Breast epithelium (tissue), 4 donors: ENCODE results near the gene FOLR2. TPM values are rescaled to one million over a fixed set of nuclear protein-coding genes. Genes with fewer than 3 reads are reported as not detected.

Source experiments
- DNase-seq, 2 donors: peaks; one replicate each; pipeline ENCODE4 v3.0.0-alpha.2; 2019; ENCODE audit warnings: low spot score in 2 of 2
- H3K27ac ChIP-seq, 2 donors: fragments of 200-600 bp; sonication (generic) in 1 of 2; one replicate each; pipeline ENCODE4 v1.5.1; 2016 to 2019; ENCODE audit warnings: mild to moderate bottlenecking in 1 of 2
- H3K27me3 ChIP-seq, 2 donors: fragments of 200-600 bp; sonication (generic) in 1 of 2; one replicate each; pipeline versions ENCODE4 v1.5.1 to v1.6.0; 2017 to 2019; ENCODE audit warnings: control low read depth in 1 of 2, mild to moderate bottlenecking in 1 of 2
- H3K36me3 ChIP-seq: fragments of 200-600 bp; one replicate; pipeline ENCODE4 v1.5.1; 2019
- H3K4me1 ChIP-seq, 2 donors: fragments of 200-600 bp; sonication (generic); one replicate each; pipeline ENCODE4 v1.5.1; 2016 to 2019; ENCODE audit warnings: control low read depth in 1 of 2
- H3K4me3 ChIP-seq, 3 donors: fragments of 200-600 bp; sonication (generic); 1 replicate in 2 of 3; 2 replicates in 1 of 3; pipeline ENCODE4 v1.5.1; 2016 to 2019; ENCODE audit warnings: mild to moderate bottlenecking in 3 of 3, moderate library complexity in 2 of 3
- H3K9me3 ChIP-seq, 2 donors: fragments of 200-600 bp; sonication (generic) in 1 of 2; one replicate each; pipeline ENCODE4 v1.5.1; 2016 to 2019; ENCODE audit warnings: control low read depth in 1 of 2
- CTCF ChIP-seq, 3 donors: fragments of 450-650 bp; IDR thresholded peaks; one replicate each; pipeline ENCODE4 v1.5.1; 2016 to 2017; ENCODE audit warnings: antibody characterized with exemption in 3 of 3, mild to moderate bottlenecking in 3 of 3, moderate library complexity in 3 of 3
- POLR2A ChIP-seq: fragments of 450-650 bp; IDR thresholded peaks from one replicate; pipeline ENCODE4 v1.6.1; 2016; ENCODE audit warnings: antibody characterized with exemption, mild to moderate bottlenecking, moderate library complexity
- POLR2AphosphoS5 ChIP-seq, 3 donors: sonication (generic); formaldehyde crosslinking; IDR thresholded peaks; one replicate each; pipeline ENCODE4 v1.6.1; 2017; ENCODE audit warnings: antibody characterized with exemption in 3 of 3
- intact Hi-C: fragments of 100-400 bp; cut with DNase I; formaldehyde crosslinking; loops from one replicate; pipeline ENCODE4 v1.15.1; 2023; ENCODE audit warnings: low total_unique reads
- total RNA-seq, 3 donors: library from RNA; depleted of rRNA; stranded (reverse); fragments of >200 nt; gene quantifications; one replicate each; pipeline ENCODE4 v1.1.0, GENCODE V29; 2016

FOLR2 gene
- total RNA-seq, 3 donors from 2014 or later, result 5.2 to 143 (median 16.7) TPM

DNA sequence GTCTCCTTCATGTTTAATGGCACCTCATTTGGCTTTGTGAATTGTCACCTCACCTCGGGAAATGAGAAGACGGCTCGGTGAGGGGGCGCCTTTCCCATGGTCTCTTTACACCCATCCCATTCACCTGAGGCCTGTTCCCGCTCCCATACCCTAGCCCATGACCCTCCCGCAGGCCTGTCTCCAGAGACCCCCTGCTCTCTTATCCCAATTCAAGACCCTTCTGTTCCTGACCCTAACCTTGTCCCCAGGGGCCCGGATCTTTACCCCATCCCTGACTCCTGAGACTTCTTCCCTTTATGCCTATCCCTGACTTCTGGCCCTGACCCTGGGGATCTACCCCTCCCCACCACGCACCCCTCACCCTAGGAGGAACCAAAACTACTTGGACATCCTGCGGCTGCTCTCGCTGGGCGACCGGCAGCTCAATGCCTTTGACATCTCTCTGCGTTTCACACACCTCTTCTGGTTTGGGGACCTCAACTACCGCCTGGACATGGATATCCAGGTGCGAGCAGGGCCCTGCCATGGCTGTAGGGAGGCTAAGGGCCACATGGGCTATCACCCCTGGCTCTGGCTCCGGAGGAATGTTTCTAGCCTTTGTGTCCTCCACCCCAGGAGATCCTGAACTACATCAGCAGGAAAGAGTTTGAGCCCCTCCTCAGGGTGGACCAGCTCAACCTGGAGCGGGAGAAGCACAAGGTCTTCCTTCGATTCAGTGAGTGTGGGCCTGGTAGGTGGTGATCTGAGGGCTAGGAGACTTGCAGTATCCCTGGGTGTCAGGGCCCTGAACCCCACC lies 15.9 kb downstream of the FOLR2 start:
- DNase-seq, result peak in 1 of 2 donors; percentile 16
- H3K36me3 ChIP-seq, result peaks cover 5% of the 10 kb centered on the region
- intact Hi-C loops, result no loop called here

DNA sequence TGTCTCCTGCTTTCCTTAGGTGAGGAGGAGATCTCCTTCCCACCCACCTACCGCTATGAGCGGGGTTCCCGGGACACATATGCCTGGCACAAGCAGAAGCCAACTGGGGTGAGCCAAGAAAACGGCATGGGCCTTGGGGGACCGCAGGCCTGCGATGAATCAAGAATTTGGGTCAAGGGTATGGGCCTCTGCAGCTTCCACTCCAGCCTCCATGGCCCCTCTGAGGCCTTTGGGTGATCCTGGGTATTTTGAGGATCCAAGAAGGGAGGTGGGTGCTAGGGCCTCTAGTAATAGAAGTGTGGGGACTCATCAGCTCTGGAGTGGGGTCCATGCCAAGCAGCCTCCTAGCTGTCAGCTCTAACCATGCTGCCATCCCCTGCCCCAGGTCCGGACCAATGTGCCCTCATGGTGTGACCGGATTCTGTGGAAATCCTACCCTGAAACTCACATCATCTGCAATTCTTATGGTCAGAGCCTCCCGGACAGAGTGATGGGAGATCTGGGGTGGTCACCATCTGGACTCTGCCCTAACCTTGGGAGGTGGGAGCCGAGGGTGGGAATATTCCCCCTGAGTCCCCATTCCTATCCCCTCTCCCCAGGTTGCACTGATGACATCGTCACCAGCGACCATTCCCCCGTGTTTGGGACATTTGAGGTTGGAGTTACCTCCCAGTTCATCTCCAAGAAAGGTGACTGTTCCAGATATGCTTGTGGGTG lies 16.6 kb downstream of the FOLR2 start:
- DNase-seq, result peak in 1 of 2 donors; percentile 15
- H3K27ac ChIP-seq, result no peak overlapping the region
- no peak overlapping the region for H3K4me3 ChIP-seq
- H3K36me3 ChIP-seq, result peaks cover 5% of the 10 kb centered on the region
- H3K4me1 ChIP-seq, result no peaks in the 10 kb centered on the region
- TF ChIP-seq POLR2A (no peak), CTCF (IDR thresholded peaks at IDR 0.05) (no peak), POLR2AphosphoS5 (IDR thresholded peaks at IDR 0.05) (no peak)
- no peaks in the 10 kb centered on the region for H3K27me3 ChIP-seq
- no peaks in the 10 kb centered on the region for H3K9me3 ChIP-seq
- intact Hi-C loops, result no loop called here

More for the DNA sequence above, 15.9 kb downstream of the FOLR2 start:
- Histone ChIP-seq H3K9me3 (no peaks in the 10 kb centered on the region), H3K4me3 (no peak overlapping the region), H3K27me3 (no peaks in the 10 kb centered on the region), H3K27ac (no peak overlapping the region), H3K4me1 (peaks cover 0 to under 1% of the 10 kb centered on the region in 2 donors)
- TF ChIP-seq POLR2AphosphoS5 (IDR thresholded peaks at IDR 0.05), result no peak
- no peak for TF ChIP-seq CTCF (IDR thresholded peaks at IDR 0.05)
- no peak for TF ChIP-seq POLR2A

- Histone ChIP-seq H3K4me3 (no peak overlapping the region), H3K9me3 (no peaks in the 10 kb centered on the region), H3K27ac (no peak overlapping the region), H3K36me3 (peaks cover 5% of the 10 kb centered on the region), H3K4me1 (no peaks in the 10 kb centered on the region), H3K27me3 (no peaks in the 10 kb centered on the region)
- TF ChIP-seq CTCF (IDR thresholded peaks at IDR 0.05) (no peak), POLR2A (no peak), POLR2AphosphoS5 (IDR thresholded peaks at IDR 0.05) (no peak)
- intact Hi-C loops, result no loop called here
- DNase-seq, result no peak
Observed at GRCh38 chr11:72233773-72234513, 17.3 kb downstream of the FOLR2 start.

- intact Hi-C loops, result no loop called here
- no peak overlapping the region for H3K27ac ChIP-seq
- no peak overlapping the region for H3K4me3 ChIP-seq
- peaks cover 5% of the 10 kb centered on the region for H3K36me3 ChIP-seq
- TF ChIP-seq CTCF (IDR thresholded peaks at IDR 0.05), result no peak
- TF ChIP-seq POLR2A, result no peak
- no peak for TF ChIP-seq POLR2AphosphoS5 (IDR thresholded peaks at IDR 0.05)
- peak in 1 of 2 donors; percentile 11 for DNase-seq
- H3K27me3 ChIP-seq, result no peaks in the 10 kb centered on the region
- peaks cover 0 to under 1% of the 10 kb centered on the region in 2 donors for H3K4me1 ChIP-seq
- H3K9me3 ChIP-seq, result no peaks in the 10 kb centered on the region
Observed at GRCh38 chr11:72234514-72234830, 17.9 kb downstream of the FOLR2 start.
